Spleen (tissue), 11 donors: Measurements from ENCODE around the gene ARL6IP6. TPM values are rescaled to one million over a fixed set of nuclear protein-coding genes. Genes with fewer than 3 reads are reported as not detected.

Experiments
- DNase-seq: peaks from one replicate; pipeline ENCODE4 v3.0.0-alpha.2; 2020
- H3K27ac ChIP-seq, 8 donors: fragments of 200-600 bp; sonication (generic) in 7 of 8; 1 replicate in 4 of 8; 2 replicates in 4 of 8; pipeline versions ENCODE4 v1.5.0 to v1.8.0; 2016 to 2021; ENCODE audit warnings: inconsistent platforms in 4 of 8, mild to moderate bottlenecking in 4 of 8, moderate library complexity in 1 of 8
- H3K27me3 ChIP-seq, 7 donors: fragments of 200-600 bp; sonication (generic) in 6 of 7; replicated peaks in 1 of 7; 1 replicate in 4 of 7; 2 replicates in 3 of 7; pipeline versions ENCODE4 v1.5.0 to v1.8.0; 2016 to 2021; ENCODE audit warnings: inconsistent platforms in 3 of 7, mild to moderate bottlenecking in 1 of 7
- H3K36me3 ChIP-seq, 6 donors: fragments of 200-600 bp; sonication (generic) in 5 of 6; 1 replicate in 4 of 6; 2 replicates in 2 of 6; pipeline versions ENCODE4 v1.5.0 to v1.8.0; 2016 to 2021; ENCODE audit warnings: inconsistent platforms in 2 of 6
- H3K4me1 ChIP-seq, 6 donors: fragments of 200-600 bp; sonication (generic) in 5 of 6; 1 replicate in 3 of 6; 2 replicates in 3 of 6; pipeline versions ENCODE4 v1.5.0 to v1.8.0; 2016 to 2021; ENCODE audit warnings: inconsistent platforms in 3 of 6
- H3K4me3 ChIP-seq, 8 donors: fragments of 200-600 bp; sonication (generic) in 7 of 8; 1 replicate in 4 of 8; 2 replicates in 4 of 8; pipeline versions ENCODE4 v1.5.0 to v1.8.0; 2016 to 2021; ENCODE audit warnings: inconsistent platforms in 4 of 8, mild to moderate bottlenecking in 4 of 8, moderate library complexity in 2 of 8
- H3K9me3 ChIP-seq, 8 donors: fragments of 200-600 bp; sonication (generic) in 7 of 8; 1 replicate in 4 of 8; 2 replicates in 4 of 8; pipeline versions ENCODE4 v1.5.0 to v1.8.0; 2016 to 2021; ENCODE audit warnings: inconsistent platforms in 4 of 8
- POLR2A ChIP-seq, 3 donors: fragments of 450-650 bp; IDR thresholded peaks; one replicate each; pipeline ENCODE4 v1.5.1; 2017; ENCODE audit warnings: antibody characterized with exemption in 3 of 3, mild to moderate bottlenecking in 1 of 3
- POLR2AphosphoS5 ChIP-seq, 3 donors: sonication (generic); formaldehyde crosslinking; IDR thresholded peaks; one replicate each; pipeline ENCODE4 v1.5.1; 2017; ENCODE audit warnings: antibody characterized with exemption in 3 of 3
- WGBS, 5 donors: extraction: QIAGEN DNeasy Blood & Tissue Kit in 3 of 5; methylation state at CpG; one replicate each; pipeline versions ENCODE4 v1.1.5 to v1.1.7; 2013 to 2018; 5-methylcytosine and 5-hydroxymethylcytosine counted together
- intact Hi-C: fragments of 100-400 bp; cut with DNase I; formaldehyde crosslinking; loops from one replicate; pipeline ENCODE4 v1.15.0; 2023; ENCODE audit warnings: low total_unique reads
- polyA plus RNA-seq, 3 donors: library from polyadenylated mRNA; stranded (reverse); fragments of 200-250 nt; gene quantifications; one replicate each; pipeline ENCODE4 v1.2.1, GENCODE V29; 2013
- total RNA-seq, 7 donors: library from RNA; depleted of rRNA in 3 of 7; stranded (reverse); fragments of >200 nt in 3 of 7; fragmentation: NEBNext Ultra II Directional in 4 of 7; extraction: Animal tissue kit (Norgen Biotek cat#: 25700) in 4 of 7; gene quantifications; one replicate each; pipeline versions ENCODE4 v1.1.0 to v1.2.1, GENCODE V29; 2016 to 2021
- TF ChIP-seq, protein P1 (sequence below), 11 experiments: fragments of 200-600 bp in 7 of 11; fragments of 450-650 bp in 4 of 11; sonication (generic) in 4 of 11; IDR thresholded peaks in 8 of 11; conservative IDR thresholded peaks in 3 of 11; 1 replicate in 7 of 11; 2 replicates in 4 of 11; pipeline versions ENCODE4 v1.4.0 to v1.8.0; 2016 to 2021; ENCODE audit warnings: antibody characterized with exemption in 11 of 11, inconsistent platforms in 4 of 11, mild to moderate bottlenecking in 1 of 11
- donor health status: healthy with polysubstance abuse.
- donor health status: DM: no; HTN: no; CAD: no; lungs with moderate emphysema.
- donor health status: DM: no; HTN: no; CAD: no.
- donor health status: Bipolar disorder and iron deficiency.
- donor health status: healthy.
- donor health status: DM: no; HTN: no; CAD: no.
- donor health status: DM: yes; HTN: yes; CAD: no.

Gene ARL6IP6
- total and polyA plus RNA-seq, 10 donors = 12.1 to 21.5 (median 16.7) TPM

DNA sequence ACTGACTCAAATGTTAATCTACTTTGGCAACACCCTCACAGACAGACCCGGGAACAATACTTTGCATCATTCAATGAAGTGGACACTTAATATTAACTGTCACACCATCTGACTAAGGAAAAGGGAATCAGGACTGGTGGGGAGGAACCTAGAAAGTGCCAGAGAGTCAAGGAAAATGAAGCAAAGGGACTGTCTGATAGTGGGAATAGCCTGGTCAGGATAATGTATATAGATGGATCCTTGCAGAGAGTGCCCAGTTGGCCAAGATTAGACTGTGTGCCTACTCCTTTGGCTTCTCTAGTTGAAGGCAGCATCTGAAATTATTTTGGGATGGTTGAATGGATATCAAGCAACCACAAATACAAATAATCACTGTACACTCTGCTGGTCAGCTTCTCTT lies 45.2 kb downstream of the ARL6IP6 start:
- 94 to 100% (median 96%) methylated on average over 1 of the region's 1 CpG for WGBS, 5 donors
- TF ChIP-seq POLR2AphosphoS5 (IDR thresholded peaks at IDR 0.05) (no peak), POLR2A (IDR thresholded peaks at IDR 0.05) (no peak)
- TF ChIP-seq, protein P1, sequence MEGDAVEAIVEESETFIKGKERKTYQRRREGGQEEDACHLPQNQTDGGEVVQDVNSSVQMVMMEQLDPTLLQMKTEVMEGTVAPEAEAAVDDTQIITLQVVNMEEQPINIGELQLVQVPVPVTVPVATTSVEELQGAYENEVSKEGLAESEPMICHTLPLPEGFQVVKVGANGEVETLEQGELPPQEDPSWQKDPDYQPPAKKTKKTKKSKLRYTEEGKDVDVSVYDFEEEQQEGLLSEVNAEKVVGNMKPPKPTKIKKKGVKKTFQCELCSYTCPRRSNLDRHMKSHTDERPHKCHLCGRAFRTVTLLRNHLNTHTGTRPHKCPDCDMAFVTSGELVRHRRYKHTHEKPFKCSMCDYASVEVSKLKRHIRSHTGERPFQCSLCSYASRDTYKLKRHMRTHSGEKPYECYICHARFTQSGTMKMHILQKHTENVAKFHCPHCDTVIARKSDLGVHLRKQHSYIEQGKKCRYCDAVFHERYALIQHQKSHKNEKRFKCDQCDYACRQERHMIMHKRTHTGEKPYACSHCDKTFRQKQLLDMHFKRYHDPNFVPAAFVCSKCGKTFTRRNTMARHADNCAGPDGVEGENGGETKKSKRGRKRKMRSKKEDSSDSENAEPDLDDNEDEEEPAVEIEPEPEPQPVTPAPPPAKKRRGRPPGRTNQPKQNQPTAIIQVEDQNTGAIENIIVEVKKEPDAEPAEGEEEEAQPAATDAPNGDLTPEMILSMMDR (IDR thresholded peaks at IDR 0.05 in 8 of 11, conservative IDR thresholded peaks at IDR 0.05 in 3 of 11) = no peak
- no peaks in the 10 kb centered on the region for H3K27me3 ChIP-seq

DNA sequence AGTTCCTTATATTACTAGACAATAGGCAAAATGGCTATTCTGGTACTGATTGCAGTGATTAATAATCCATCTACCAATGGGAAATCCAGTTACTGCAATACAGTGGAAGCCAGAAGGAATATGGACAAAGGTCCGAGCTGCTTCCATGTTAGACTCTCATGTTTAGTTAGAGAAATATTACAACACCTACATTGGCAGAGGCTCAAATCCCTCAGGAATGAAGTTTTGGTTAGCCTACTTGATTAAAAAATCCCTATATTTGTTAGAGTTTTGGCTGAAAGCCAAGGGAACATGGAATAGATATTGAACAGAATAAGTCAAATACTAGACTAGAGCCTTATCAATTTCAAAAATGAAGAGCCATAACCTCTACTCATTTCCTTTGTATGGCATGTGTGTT lies 48.5 kb downstream of the ARL6IP6 start:
- no peaks in the 10 kb centered on the region for H3K4me1 ChIP-seq
- no peak overlapping the region for H3K27ac ChIP-seq
- no peak for TF ChIP-seq POLR2A (IDR thresholded peaks at IDR 0.05)
- TF ChIP-seq, protein P1 (IDR thresholded peaks at IDR 0.05 in 8 of 11, conservative IDR thresholded peaks at IDR 0.05 in 3 of 11) = no peak
- TF ChIP-seq POLR2AphosphoS5 (IDR thresholded peaks at IDR 0.05) = no peak
- intact Hi-C loops = no loop called here
- DNase-seq = no peak
- H3K9me3 ChIP-seq = no peaks in the 10 kb centered on the region
- H3K4me3 ChIP-seq = no peak overlapping the region
- 88 to 100% (median 94%) methylated on average over 1 of the region's 1 CpG for WGBS, 5 donors
- H3K27me3 ChIP-seq = no peaks in the 10 kb centered on the region
- peaks cover 0 to 21% (median 7%) of the 10 kb centered on the region in 6 donors for H3K36me3 ChIP-seq

More for the DNA sequence above, 45.2 kb downstream of the ARL6IP6 start:
- no peak for DNase-seq
- H3K36me3 ChIP-seq = peaks cover 0 to 52% (median 13%) of the 10 kb centered on the region in 6 donors
- no peak overlapping the region for H3K27ac ChIP-seq
- intact Hi-C loops = no loop called here
- H3K9me3 ChIP-seq = no peaks in the 10 kb centered on the region
- H3K4me3 ChIP-seq = no peak overlapping the region
- H3K4me1 ChIP-seq = no peaks in the 10 kb centered on the region

DNA sequence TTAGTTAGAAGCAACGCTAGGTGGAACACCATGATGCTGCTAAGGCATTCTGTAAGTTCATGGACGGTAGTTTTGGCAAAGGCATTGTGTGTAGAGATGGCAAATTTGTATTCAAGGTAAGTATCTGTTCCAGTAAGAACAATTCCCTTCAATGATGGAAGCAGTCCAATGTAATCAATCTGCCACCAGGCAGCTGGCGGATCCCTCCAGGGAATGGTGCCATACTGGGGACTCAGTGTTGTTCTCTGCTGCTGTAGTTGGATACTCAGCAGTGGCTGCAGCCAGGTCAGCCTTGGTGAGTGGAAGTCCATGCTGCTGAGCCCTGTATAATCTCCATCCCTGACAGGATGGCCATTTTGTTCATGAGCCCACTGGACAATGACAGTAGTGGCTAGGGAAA lies 62.8 kb downstream of the ARL6IP6 start:
- TF ChIP-seq POLR2A (IDR thresholded peaks at IDR 0.05) = no peak
- intact Hi-C loops = no loop called here
- no peaks in the 10 kb centered on the region for H3K36me3 ChIP-seq
- no peak overlapping the region for H3K27ac ChIP-seq
- DNase-seq = no peak
- no peaks in the 10 kb centered on the region for H3K4me1 ChIP-seq
- peaks cover 0 to under 1% (median 0%) of the 10 kb centered on the region in 8 donors for H3K9me3 ChIP-seq
- H3K4me3 ChIP-seq = no peak overlapping the region
- WGBS, 5 donors = 80 to 93% (median 92%) methylated on average over 3 of the region's 3 CpGs
- peaks cover 0 to 3% (median 0%) of the 10 kb centered on the region in 7 donors for H3K27me3 ChIP-seq

DNA sequence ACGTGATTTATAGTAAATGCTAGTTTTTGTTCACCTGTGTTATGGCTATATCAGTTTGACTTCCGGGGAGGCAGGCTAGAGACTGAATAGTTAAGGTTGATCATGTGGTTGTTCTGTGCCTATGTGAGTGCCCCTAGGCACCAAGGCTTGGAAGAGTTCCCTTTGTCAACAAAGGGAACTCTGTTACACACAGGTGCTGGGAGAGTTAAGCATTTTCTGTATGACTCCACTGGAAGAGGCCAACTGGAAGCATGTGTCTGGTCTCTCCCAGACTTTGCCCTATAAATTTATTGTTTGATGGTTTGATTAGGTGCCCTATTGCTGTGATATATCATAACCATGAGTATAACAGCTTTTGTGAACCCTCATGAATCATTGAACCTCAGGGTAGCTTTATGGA lies 63.8 kb downstream of the ARL6IP6 start:
- WGBS, 5 donors = 84 to 89% (median 88%) methylated on average over 2 of the region's 2 CpGs
- no peak for DNase-seq
- Histone ChIP-seq H3K36me3 (no peaks in the 10 kb centered on the region), H3K4me1 (no peaks in the 10 kb centered on the region), H3K27ac (no peak overlapping the region), H3K9me3 (peaks cover 0 to 7% (median 5%) of the 10 kb centered on the region in 8 donors), H3K4me3 (no peak overlapping the region), H3K27me3 (peaks cover 0 to 3% (median 0%) of the 10 kb centered on the region in 7 donors)
- TF ChIP-seq POLR2AphosphoS5 (IDR thresholded peaks at IDR 0.05) (no peak), POLR2A (IDR thresholded peaks at IDR 0.05) (no peak)
- TF ChIP-seq, protein P1 (IDR thresholded peaks at IDR 0.05 in 8 of 11, conservative IDR thresholded peaks at IDR 0.05 in 3 of 11) = no peak
- intact Hi-C loops = no loop called here

DNA sequence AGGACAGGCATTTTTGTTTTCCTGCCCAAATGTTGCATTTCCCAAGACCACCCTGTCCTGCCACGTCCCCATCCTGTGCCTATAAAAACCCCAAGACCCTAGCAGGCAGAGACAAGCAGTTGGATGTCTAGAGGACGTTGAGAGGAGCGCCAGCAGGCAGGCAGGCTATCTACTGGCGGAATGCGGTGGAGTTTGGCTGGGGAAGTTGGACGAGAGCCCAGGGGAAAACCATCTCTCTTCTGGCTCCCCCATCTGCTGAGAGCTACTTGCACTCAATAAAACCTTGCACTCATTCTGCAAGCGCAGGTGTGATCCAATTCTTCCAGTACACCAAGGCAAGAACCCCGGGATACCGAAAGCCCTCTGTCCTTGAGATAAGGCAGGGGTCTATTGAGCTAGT lies 72.5 kb downstream of the ARL6IP6 start:
- DNase-seq = no peak
- no peaks in the 10 kb centered on the region for H3K27me3 ChIP-seq
- H3K4me3 ChIP-seq = no peak overlapping the region
- H3K27ac ChIP-seq = no peak overlapping the region
- no peaks in the 10 kb centered on the region for H3K4me1 ChIP-seq
- TF ChIP-seq POLR2AphosphoS5 (IDR thresholded peaks at IDR 0.05) (no peak), POLR2A (IDR thresholded peaks at IDR 0.05) (no peak)
- TF ChIP-seq, protein P1 (IDR thresholded peaks at IDR 0.05 in 8 of 11, conservative IDR thresholded peaks at IDR 0.05 in 3 of 11) = no peak
- H3K36me3 ChIP-seq = no peaks in the 10 kb centered on the region
- intact Hi-C loops = no loop called here
- 79 to 88% (median 86%) methylated on average over 9 of the region's 9 CpGs for WGBS, 5 donors
- H3K9me3 ChIP-seq = peaks cover 0 to 7% (median 5%) of the 10 kb centered on the region in 8 donors
